ENCODE measurements around the gene NACA2. TPM values are rescaled to one million over a fixed set of nuclear protein-coding genes. Genes with fewer than 3 reads are reported as not detected.
"Not testable (repeated sequence)": the region's sequence is repeated elsewhere in the genome, so short reads cannot be mapped to it uniquely, and the experiment has no call there.

Gene NACA2
- total RNA-seq, 1 experiment from 2014 or later: not detected

DNA sequence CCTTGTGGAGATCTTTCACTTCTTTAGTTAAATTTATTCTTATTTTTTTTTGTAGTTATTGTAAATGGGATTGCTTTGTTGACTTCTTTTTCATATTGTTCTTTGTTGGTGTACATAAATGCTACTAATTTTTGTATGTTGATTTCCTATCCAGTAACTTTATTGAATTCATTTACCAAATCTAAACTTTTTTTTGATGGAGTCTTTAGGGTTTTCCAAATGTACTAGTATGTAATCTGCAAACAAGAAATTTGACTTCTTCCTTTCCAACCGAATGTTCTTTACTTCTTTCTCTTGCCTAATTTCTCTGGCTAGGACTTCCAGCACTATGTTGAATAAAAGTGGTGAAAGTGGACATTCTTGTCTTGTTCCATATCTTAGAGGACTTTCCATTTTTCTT lies 41.8 kb upstream of the NACA2 start:
- DNase-seq (ENCODE audit: low spot score) (no peak), ATAC-seq (no peak)
- ChIA-PET POLR2A (no interaction called here), CTCF (no interaction called here)
- H3K36me3 Mint-ChIP-seq: no peaks in the 10 kb centered on the region
- peaks cover 4% of the 10 kb centered on the region for H3K4me1 Mint-ChIP-seq
- no peak overlapping the region for H3K27ac Mint-ChIP-seq
- no peak overlapping the region for H3K4me3 Mint-ChIP-seq
- H3K27me3 Mint-ChIP-seq (ENCODE audit: low read depth): no peaks in the 10 kb centered on the region
- H3K9me3 Mint-ChIP-seq: peaks cover 12% of the 10 kb centered on the region
- no peak for TF ChIP-seq IRF2 (CRISPR knock-in tag; IDR thresholded peaks at IDR 0.05; ENCODE audit: borderline replicate concordance, low read depth)
- TF ChIP-seq, protein P1, sequence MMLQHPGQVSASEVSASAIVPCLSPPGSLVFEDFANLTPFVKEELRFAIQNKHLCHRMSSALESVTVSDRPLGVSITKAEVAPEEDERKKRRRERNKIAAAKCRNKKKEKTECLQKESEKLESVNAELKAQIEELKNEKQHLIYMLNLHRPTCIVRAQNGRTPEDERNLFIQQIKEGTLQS (CRISPR knock-in tag; conservative IDR thresholded peaks at IDR 0.05): no peak
- TF ChIP-seq, protein P2, sequence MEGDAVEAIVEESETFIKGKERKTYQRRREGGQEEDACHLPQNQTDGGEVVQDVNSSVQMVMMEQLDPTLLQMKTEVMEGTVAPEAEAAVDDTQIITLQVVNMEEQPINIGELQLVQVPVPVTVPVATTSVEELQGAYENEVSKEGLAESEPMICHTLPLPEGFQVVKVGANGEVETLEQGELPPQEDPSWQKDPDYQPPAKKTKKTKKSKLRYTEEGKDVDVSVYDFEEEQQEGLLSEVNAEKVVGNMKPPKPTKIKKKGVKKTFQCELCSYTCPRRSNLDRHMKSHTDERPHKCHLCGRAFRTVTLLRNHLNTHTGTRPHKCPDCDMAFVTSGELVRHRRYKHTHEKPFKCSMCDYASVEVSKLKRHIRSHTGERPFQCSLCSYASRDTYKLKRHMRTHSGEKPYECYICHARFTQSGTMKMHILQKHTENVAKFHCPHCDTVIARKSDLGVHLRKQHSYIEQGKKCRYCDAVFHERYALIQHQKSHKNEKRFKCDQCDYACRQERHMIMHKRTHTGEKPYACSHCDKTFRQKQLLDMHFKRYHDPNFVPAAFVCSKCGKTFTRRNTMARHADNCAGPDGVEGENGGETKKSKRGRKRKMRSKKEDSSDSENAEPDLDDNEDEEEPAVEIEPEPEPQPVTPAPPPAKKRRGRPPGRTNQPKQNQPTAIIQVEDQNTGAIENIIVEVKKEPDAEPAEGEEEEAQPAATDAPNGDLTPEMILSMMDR (IDR thresholded peaks at IDR 0.05): no peak
- no peak for TF ChIP-seq GABPB1 (CRISPR knock-in tag; IDR thresholded peaks at IDR 0.05)
- TF ChIP-seq, protein P3, sequence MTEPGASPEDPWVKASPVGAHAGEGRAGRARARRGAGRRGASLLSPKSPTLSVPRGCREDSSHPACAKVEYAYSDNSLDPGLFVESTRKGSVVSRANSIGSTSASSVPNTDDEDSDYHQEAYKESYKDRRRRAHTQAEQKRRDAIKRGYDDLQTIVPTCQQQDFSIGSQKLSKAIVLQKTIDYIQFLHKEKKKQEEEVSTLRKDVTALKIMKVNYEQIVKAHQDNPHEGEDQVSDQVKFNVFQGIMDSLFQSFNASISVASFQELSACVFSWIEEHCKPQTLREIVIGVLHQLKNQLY (CRISPR knock-in tag; IDR thresholded peaks at IDR 0.05): no peak
- no peak for TF ChIP-seq MYBL2 (CRISPR knock-in tag; IDR thresholded peaks at IDR 0.05)
- no peak for TF ChIP-seq ZNF671 (CRISPR knock-in tag; IDR thresholded peaks at IDR 0.05)
- TF ChIP-seq SMAD3 (CRISPR knock-in tag; IDR thresholded peaks at IDR 0.05; ENCODE audit: borderline replicate concordance): no peak
- no peak for TF ChIP-seq SP1 (CRISPR knock-in tag; conservative IDR thresholded peaks at IDR 0.05)
- no peak for TF ChIP-seq ZNF416 (CRISPR knock-in tag; IDR thresholded peaks at IDR 0.05)
- TF ChIP-seq, protein P4, sequence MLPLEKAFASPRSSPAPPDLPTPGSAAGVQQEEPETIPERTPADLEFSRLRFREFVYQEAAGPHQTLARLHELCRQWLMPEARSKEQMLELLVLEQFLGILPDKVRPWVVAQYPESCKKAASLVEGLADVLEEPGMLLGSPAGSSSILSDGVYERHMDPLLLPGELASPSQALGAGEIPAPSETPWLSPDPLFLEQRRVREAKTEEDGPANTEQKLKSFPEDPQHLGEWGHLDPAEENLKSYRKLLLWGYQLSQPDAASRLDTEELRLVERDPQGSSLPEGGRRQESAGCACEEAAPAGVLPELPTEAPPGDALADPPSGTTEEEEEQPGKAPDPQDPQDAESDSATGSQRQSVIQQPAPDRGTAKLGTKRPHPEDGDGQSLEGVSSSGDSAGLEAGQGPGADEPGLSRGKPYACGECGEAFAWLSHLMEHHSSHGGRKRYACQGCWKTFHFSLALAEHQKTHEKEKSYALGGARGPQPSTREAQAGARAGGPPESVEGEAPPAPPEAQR (CRISPR knock-in tag; IDR thresholded peaks at IDR 0.05): no peak
- TF ChIP-seq, protein P5, sequence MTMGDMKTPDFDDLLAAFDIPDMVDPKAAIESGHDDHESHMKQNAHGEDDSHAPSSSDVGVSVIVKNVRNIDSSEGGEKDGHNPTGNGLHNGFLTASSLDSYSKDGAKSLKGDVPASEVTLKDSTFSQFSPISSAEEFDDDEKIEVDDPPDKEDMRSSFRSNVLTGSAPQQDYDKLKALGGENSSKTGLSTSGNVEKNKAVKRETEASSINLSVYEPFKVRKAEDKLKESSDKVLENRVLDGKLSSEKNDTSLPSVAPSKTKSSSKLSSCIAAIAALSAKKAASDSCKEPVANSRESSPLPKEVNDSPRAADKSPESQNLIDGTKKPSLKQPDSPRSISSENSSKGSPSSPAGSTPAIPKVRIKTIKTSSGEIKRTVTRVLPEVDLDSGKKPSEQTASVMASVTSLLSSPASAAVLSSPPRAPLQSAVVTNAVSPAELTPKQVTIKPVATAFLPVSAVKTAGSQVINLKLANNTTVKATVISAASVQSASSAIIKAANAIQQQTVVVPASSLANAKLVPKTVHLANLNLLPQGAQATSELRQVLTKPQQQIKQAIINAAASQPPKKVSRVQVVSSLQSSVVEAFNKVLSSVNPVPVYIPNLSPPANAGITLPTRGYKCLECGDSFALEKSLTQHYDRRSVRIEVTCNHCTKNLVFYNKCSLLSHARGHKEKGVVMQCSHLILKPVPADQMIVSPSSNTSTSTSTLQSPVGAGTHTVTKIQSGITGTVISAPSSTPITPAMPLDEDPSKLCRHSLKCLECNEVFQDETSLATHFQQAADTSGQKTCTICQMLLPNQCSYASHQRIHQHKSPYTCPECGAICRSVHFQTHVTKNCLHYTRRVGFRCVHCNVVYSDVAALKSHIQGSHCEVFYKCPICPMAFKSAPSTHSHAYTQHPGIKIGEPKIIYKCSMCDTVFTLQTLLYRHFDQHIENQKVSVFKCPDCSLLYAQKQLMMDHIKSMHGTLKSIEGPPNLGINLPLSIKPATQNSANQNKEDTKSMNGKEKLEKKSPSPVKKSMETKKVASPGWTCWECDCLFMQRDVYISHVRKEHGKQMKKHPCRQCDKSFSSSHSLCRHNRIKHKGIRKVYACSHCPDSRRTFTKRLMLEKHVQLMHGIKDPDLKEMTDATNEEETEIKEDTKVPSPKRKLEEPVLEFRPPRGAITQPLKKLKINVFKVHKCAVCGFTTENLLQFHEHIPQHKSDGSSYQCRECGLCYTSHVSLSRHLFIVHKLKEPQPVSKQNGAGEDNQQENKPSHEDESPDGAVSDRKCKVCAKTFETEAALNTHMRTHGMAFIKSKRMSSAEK (CRISPR knock-in tag; IDR thresholded peaks at IDR 0.05; ENCODE audit: borderline replicate concordance): no peak
- TF ChIP-seq, protein P6, sequence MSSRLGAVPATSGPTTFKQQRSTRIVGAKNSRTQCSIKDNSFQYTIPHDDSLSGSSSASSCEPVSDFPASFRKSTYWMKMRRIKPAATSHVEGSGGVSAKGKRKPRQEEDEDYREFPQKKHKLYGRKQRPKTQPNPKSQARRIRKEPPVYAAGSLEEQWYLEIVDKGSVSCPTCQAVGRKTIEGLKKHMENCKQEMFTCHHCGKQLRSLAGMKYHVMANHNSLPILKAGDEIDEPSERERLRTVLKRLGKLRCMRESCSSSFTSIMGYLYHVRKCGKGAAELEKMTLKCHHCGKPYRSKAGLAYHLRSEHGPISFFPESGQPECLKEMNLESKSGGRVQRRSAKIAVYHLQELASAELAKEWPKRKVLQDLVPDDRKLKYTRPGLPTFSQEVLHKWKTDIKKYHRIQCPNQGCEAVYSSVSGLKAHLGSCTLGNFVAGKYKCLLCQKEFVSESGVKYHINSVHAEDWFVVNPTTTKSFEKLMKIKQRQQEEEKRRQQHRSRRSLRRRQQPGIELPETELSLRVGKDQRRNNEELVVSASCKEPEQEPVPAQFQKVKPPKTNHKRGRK (CRISPR knock-in tag; IDR thresholded peaks at IDR 0.05; ENCODE audit: borderline replicate concordance): no peak
- no peak for TF ChIP-seq NFYB (CRISPR knock-in tag; conservative IDR thresholded peaks at IDR 0.05; ENCODE audit: low read depth)
- no peak for TF ChIP-seq ZNF396 (CRISPR knock-in tag; IDR thresholded peaks at IDR 0.05; ENCODE audit: borderline replicate concordance)

DNA sequence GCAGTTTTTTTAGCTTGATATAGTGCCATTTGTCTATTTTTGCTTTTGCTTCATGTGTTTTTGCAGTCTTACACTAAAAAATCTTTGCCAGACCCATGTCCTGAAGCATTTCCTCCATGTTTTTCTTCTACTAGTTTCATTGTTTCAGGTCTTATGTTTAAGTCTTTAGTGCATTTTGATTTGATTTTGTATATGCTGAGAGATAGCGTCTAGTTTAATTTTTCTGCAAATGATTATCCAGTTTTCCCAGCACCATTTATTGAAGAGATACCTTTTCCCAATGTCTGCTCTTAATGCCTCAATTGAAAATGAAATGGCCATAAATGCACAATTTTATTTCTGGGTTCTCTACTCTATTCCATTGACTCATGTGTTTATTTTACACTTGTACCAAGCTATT lies 40.8 kb upstream of the NACA2 start:
- Mint-ChIP-seq H3K36me3 (no peaks in the 10 kb centered on the region), H3K4me1 (peaks cover 13% of the 10 kb centered on the region), H3K9me3 (peaks cover 12% of the 10 kb centered on the region), H3K27me3 (ENCODE audit: low read depth) (no peaks in the 10 kb centered on the region), H3K27ac (no peak overlapping the region), H3K4me3 (no peak overlapping the region)
- no peak for TF ChIP-seq CREB1 (CRISPR knock-in tag; IDR thresholded peaks at IDR 0.05)
- TF ChIP-seq ZNF138 (CRISPR knock-in tag; conservative IDR thresholded peaks at IDR 0.05): no peak
- ATAC-seq: no peak
- POLR2A ChIA-PET: no interaction called here
- no peak for DNase-seq (ENCODE audit: low spot score)
- CTCF ChIA-PET: no interaction called here

DNA sequence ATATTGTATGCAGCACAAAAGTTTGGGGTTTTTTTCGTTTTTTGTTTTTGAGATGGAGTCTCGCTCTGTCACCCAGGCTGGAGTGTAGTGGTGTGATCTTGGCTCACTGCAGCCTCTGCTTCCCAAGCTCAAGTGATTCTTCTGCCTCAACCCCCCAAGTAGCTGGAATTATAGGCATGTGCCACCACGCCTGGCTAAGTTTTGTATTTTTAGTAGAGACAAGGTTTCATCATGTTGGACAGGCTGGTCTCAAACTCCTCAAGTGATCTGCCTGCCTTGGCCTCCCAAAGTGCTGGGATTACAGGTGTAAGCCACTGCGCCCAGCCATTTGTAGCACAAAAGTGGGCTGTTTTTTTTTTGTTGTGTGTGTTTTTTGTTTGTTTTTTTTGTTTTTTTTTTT lies 37.1 kb upstream of the NACA2 start:
- peaks cover 16% of the 10 kb centered on the region for H3K4me1 Mint-ChIP-seq
- H3K9me3 Mint-ChIP-seq; ATAC-seq; H3K4me3 Mint-ChIP-seq; DNase-seq (ENCODE audit: low spot score); CTCF ChIA-PET; H3K36me3 Mint-ChIP-seq; H3K27me3 Mint-ChIP-seq (ENCODE audit: low read depth); H3K27ac Mint-ChIP-seq; POLR2A ChIA-PET: not testable (repeated sequence)

Measured in WTC11 (cell line).